Effector CD4-positive, alpha-beta T cell (primary cell): ENCODE results near the gene PXMP2.

Source experiments
- DNase-seq: peaks from one replicate; pipeline ENCODE4 v3.0.0-alpha.2; 2020
- total RNA-seq: gene quantifications from one replicate; lab custom pipeline; 2026; lab: John Stamatoyannopoulos, UW

PXMP2 gene
- total RNA-seq, result 1.5 reads per million

DNA sequence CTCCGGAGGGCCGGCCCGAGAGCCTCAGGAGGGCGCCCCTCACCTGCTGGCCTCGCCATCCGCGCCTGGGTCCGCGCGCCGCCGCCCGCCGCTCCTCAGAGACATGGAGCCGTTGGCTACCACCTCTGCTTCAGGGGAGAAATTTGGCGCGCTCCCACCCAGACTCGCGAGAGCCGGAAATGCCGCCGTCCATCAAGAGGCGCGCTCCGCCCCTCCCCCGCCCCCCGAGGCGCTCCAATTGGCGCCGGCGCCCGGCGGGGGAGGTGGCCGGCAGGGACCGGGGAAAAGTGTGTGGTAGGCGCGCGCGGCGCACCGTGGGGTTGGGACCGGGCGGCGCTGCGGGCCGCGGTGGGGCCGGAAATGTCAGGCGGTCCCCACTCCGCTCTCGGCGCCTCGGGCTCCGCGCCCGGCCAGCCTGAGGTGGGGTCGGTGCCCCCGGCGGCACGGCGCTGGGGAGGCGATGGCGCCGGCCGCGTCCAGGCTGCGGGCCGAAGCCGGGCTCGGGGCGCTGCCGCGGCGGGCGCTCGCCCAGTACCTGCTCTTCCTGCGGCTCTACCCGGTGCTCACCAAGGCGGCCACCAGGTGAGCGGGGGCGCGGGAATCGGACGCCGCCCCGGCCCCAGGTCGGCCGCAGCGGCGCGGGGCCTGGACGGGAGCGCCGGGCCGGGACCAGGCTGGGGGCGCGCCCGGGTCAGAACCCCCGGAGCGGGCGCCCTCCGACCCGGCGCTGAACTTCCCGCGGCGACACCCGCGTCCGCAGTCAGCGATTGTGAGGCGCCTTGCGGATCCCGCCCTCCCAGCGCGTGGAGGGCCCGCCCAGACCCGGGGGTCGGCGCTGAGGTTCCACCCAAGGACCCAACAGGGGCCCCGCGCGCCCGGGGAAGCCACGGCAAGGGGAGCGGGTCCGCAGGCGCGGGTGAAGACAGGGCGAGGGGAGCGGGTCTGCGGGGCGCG is at the start of gene PXMP2, which contains the start of gene POLE:
PXMP2 (plus strand) TSS at position 377 of the 954 bp plus-strand sequence; CDS start at position 461, 84 bp downstream.
POLE (minus strand) TSS at position 132 of the 954 bp plus-strand sequence; CDS start at position 105, 27 bp downstream.
- DNase-seq, result peak; percentile 92

DNA sequence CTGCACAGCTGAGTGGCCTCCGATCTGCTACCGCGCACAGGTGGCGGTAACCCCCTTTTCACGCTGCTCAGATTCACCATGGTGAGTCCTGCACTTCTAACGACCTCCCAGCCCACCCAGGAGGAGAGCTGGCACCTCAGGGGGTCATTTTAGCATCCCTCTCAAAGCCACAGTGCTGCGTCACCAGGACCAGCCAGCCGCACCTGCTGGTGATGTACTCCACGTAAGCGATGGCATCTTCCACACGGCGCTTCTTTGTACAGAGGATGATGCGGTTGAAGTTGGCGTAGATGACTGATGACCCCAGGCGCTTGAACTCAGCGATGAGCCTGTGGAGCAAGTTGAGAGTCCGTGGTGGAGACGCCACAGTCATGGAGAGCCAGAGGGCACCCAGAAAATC is 49.6 kb upstream of the PXMP2 start:
- DNase-seq, result no peak

DNA sequence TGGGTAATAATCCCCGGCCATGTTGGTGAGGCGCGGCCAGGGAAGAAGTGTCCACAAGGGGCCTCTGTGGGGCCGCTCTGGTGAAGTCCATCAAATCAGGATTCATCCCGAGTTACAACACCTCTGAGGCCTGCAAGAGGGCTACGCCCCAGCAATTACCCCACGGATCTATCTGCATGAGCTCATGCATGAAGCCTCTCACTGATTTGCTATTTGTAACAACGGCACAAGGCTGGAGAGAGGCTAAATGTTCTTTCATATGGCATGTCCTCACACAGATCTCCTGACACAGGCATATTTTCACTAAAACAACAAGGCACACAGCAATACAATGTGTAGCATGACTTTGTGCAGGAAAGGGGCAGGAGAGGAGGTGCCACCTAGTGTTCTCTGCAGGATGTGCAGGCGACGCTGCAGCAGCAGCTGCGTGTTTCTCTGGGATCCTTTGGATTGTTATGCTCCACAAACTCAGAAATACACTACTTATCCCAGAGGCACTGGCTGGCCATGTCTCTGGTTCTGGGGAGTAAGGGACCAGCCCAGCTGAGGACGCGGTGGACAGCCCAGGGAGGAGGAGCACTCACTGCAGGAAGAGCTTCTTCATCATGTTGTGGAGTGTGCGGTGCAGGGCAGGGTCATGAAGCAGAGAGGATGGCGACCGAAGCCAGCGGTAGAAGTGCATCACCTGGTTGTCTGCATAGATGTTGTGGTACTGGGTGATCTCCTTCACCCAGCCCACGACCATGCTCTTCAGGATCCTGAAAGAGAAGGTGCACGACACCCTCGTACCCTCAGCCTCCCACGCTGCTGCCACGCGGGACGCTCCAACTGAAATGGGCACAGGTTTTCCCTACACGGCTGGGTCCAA is 48.6 kb upstream of the PXMP2 start:
- DNase-seq, result no peak

DNA sequence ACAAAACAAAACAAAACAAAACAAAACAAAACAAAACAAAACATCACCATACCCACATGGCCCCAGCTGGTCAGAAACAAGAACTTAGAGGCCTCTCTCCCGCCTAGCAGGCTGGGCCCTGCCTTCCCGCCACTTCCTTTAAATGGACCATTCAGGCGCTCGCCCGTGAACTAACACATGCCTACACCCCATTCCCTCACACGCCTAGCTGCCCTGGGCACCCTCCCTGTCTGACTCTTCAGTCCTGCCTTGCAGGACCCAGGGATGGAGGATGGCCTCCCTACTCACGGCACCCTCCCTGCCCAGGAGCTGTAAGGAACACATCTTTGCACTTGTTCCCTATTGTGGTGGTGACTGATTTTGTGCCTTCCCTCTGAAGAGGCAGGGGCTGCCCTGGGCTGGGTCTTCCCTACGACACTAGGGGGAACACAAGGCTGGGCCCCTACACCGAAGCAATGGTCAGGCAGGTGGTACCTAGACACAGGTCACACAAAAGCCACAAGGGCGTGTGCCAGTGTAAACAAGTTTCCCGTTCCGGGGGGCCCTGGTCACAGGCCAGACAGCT is 47.3 kb upstream of the PXMP2 start:
- DNase-seq, result no peak

DNA sequence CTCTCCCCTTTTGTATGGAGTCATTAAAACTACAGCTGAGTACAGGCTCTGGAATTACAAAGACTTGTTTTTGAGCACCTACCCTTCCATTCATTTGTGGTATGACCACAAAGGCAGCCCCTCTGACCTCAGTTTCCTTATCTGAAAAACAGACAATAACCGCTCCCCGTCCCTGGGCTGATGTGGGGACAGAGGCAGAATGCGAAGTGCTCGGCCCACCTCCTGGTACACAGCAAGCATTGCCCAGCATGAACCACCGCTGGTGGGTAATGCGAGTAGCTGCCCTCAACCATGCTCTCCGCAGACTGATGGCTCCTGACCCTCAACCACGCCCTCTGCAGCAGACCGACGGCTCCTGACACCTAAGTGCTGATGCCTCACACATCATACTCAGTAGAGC is 46.5 kb upstream of the PXMP2 start:
- no peak for DNase-seq

DNA sequence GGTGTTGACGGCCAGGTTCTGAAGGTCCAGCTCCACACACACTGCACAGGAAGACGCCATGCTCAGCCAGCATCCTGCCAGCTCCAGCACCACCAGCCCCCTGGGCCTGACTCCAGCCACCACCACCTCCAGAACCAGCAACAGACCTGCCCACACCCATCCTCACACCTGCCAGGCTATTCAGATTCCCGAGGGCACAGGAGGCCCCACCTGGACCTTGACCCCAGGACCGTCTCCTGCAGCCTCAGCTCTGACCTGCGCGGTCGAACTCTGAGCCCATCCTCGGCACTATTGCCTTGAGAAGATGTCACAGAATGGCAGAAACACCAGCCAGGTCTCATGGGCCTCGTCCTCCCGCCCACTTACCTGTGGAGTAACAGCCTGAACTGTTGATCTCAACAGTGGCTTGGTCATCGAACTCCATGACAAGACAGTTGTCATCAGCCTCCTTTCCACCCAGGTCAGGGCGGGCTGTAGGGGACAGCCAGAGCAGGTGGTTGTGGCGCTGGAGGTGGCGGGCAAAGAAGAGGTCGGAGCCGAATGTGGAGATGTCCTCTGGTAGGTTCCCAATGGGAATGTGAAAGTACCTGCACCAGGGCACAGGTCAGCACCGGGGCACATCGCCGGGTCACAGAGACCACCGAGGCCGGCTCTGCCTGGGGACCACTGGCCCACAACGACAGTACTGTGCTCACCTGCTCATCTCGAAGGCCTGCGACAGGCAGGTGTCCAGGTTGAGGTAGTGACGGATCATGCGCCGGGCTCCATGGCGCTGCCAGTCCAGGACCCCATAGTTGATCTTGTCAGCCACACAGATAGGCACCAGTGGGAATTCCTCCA is 45.4 kb upstream of the PXMP2 start:
- no peak for DNase-seq

DNA sequence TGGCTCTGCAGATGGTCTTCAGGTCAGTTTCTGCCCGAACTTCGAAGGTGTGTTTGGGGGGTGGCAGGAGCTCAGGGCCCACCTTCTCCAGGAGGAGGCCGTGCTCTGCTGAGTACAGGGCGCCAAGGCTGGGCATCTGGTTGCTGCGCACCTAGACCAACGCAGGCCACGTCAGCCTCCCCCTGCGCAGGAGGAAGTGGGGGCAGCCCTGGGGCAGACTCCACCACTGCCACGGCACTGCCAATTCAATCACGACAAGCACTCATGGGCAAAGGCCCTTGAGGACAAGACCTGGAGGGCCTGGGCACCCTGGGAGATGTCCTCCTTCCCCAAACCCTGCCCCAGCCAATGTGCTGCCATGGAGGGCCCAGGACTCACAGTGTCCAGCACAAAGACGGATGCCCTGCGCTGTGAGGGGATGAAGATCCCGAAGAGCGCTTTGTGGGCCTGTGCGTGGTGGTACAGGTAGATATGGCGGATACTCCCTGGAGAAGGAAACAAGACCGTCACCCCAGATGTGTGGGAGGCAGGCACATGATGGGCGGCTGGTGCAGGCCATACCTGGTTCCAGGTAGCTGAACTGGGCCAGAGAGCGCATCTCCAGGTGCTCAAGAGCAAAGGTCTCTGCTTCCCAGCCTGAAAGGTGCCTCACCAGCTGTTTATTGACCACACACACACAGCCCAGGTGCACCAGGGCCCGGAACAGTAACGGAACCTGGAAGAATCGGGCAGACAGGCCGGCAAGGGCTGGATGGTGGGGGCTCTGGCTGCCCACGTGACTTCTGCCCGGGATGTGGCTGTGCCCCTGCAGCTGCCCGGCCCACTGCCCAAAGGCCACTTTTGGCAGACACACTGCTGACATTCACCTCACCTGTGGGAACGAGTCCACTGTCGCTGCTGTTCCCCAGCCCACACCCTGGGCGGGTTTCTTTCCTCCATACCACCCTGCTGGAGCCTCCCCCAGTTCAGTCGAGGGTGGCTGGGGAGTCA is 44.2 kb upstream of the PXMP2 start:
- no peak for DNase-seq

DNA sequence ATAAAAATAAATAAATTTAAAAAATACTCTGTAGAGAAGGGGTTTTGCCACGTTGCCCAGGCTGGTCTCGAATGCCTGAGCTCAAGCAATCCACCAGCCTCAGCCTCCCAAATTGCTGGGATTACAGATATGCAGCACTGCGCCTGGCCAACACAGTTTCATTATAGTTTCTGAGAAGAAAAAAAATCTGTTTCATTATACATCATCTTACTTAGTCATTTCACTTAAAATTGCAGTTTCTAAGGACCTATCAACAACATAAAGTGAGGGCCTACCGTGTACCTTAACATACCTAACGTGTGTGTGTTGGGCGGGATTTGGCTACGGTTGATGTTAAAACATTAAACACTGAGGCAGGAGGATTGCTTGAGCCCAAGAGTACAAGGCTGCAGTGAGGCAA is 40.5 kb upstream of the PXMP2 start:
- no peak for DNase-seq

DNA sequence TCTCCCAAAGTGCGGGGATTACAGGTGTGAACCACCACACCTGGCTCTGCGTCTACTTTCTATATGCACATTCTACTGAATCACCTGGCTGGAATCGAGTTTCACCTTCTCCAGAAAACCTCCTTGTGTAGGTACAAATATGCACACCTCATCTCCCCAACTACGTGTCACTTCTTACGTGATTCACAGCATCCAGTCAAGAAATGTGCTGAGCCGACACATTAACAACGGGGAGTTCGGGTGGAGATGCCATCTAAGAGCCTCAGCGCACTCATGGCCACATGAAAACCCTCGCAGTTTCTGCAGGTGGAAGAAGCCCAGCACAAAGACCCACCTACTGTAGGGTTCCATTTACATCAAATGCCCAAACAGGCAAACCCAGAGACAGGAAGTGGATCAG is 39.5 kb upstream of the PXMP2 start:
- no peak for DNase-seq

DNA sequence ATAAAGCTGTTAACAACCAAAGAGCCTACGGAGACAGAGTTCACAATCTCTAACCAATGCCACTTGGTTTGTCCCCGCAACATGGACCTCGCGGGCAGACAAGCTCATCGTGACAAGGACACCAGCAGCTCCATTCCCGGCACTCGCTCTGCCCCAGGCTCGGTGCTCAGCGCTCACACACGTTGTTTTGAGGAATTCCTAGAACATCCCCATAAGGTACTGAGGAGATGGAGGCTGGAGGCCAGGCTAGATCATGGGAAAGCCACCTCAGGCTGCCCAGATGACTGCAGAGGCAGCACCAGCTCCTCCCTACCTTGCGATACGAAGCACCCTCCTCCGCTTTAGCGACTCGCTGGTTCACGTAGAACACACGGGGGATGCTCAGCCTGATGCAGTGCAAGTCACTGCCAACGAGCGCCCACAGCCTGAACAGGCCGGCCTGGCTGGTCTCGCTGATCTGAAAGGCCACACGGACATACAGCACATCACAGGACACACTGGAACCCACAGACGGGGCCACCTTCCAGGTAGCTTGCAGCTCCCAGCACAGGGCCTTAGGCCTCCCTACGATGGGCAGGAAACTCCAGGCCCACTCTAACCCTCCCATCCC is 38.7 kb upstream of the PXMP2 start:
- DNase-seq, result no peak

DNA sequence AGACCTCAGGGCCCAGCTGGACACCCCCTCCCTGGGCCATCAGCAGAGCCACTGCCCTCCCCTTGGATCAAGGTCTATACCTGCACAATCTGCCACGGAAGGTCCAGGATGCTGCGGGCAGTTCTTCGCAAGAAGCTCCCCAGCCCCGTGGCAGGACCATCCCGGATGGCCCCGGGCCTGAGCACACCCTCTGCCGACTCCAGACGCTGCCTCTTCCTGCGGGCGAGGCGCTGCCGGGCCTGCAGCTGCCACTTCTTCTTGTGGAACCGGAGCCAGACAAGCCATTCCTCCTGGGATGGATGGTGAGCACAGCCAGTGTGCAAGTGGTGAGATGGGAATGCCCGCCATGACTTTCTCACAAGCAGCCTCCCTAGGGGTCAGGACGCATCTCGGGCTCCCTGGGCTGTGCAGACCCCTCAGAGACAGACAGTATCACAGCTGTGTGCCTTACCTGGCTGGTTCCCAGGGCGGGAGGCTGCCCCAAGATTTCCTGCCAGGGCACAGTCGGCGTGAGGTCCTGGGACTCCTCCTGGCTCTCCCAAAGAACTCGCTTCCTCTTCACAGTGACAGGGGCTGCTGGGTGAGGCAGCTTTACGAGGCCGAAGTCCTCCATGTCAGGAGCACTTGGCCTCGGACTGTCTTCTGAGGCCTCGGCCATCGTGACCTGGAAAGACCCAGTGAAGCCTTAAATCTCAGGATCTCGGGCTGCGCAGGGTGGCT is 38.0 kb upstream of the PXMP2 start:
- no peak for DNase-seq

DNA sequence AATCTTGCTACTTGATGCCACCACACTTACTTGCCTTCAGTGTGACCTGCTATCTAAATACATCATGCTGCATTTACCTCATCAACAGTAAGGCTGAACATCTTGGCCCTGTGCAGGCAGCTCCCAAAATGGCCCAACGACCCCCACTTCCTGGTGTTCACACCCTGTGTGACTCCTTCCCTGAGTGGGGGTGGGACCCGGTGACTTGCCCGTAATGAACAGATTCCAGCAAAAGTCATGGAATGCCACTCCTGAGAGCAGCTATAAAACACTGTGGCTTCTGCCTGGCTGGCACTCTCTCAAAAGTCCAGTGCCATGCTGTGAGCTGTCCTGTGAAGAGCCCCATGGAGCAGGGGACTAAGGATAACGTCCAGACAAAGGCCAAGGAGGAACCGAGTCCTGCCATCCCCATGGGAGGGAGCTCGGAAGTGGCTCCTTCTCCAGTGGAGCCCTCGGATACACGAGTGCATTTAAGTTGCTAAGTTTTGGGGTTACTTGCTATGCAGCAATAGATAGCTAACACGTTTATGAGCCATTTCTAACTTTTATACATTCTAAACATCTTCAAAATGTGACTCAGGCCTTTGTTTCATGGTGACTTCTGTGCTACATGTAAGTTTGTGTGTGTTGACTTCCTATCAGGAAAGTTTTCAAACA is 35.8 kb upstream of the PXMP2 start:
- no peak for DNase-seq

DNA sequence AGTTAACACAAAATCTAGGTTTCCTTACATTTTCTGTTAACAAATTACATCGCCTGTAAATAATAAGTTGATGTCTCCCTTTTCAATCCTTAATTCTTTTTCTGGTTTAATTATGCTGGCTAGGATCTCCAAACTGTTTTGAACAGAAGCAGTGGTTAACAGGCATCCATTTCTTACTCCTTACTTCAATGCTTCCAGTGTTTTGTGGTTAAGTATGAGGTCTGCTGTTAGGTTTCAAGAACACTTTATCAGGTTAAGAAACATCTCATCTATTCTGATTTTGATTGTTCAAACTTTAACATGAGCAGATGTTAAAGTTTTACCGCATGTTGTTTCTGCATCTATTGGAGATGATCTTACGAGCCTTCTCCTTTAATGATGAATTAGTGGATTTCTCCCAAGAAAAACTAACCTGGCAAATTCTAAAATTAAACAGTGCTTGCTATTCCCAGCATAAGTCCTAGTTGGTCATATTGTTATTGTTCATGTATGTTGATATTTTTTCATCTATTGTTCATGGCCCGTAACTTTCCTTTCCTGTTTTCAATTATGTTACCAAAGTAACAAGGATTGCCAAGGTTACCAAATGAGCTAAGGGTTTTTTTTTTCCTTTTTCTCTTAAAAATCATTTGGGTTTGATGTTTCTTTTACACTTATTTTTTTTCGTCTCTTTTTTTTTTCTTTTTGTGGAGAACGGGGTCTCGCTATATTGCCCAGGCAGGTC is 33.7 kb upstream of the PXMP2 start:
- no peak for DNase-seq

DNA sequence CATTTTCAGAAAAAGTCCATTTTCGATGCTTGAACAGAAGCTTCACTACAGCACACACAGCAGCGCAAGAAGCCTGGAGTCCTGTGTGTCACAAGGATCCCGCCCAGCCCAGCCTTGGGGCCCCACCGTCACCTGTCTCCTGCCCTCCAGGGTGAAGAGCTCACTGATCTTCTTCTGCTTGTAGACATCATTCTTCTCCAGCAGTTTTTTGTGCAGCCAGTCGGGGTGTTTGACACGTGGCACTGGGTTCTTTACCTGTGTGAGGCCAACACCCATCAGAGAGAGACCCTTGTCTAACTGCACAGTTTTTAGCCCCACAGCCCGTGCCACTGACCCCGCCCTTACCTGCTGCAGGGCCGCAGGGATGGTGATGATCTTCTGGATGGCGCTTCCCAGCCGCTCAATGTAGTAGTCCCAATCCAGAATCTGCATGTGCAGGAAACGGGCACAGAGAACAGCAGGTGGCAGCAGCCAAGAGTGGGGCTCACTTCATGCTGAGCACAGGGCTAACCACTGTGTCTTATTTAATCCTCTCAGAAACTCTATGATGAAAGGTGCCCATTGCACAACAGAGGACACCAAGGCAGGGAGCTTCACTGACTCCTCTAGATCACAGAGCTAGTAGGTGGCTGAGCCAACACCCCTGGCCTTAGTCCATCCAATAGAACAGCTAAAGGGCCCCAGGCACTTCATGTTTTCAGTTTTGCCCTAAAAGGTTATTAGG is 30.2 kb upstream of the PXMP2 start:
- no peak for DNase-seq

DNA sequence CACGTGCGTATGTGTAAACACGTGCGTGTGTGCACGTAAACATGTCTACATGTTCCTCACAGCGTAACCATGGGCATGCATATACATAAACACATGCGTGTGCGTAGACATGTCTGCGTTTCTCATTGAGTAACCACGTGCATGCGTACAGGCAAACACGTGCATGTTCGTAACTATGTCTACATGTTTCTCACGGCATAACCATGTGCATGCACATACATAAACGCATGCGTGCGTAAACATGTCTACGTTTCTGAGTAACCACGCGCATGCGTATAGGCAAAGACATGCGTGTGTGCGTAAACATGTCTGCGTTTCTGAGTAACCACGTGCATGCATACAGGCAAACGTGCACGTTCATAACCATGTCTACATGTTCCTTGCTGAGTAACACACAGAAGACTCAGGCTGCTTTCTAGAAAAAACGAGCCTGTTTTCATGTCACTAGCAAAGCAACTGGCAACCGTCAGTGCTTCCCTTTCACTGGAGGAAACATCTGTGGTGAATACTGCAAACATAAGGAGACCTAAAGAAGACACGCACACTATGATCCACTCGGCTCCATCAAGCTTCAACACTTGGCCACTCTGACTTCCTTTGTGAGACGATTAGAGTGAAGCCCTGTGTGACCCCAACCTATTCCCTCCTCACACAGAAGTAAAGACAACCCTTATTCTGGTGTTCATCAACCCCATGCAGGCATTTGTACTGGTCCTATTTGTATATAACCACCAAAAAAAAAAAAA is 29.1 kb upstream of the PXMP2 start:
- no peak for DNase-seq

DNA sequence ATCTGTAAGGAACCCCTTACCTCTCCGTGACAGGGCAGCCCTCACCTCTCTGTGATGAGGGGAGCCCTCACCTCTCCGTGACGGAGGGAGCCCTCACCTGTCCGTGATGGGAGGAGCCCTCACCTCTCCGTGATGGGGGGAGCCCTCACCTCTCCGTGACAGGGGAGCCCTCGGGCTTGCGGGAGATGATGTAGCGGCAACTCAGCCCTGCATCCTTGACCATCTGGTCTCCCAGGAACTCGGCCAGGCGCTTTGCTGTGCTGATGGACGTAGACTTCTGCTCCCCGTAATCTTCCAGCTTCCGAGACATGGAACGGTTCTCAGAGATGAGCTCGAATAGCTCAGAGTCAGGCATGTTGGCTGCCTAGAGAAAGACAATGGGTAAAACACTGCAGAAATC is 28.2 kb upstream of the PXMP2 start:
- no peak for DNase-seq

DNA sequence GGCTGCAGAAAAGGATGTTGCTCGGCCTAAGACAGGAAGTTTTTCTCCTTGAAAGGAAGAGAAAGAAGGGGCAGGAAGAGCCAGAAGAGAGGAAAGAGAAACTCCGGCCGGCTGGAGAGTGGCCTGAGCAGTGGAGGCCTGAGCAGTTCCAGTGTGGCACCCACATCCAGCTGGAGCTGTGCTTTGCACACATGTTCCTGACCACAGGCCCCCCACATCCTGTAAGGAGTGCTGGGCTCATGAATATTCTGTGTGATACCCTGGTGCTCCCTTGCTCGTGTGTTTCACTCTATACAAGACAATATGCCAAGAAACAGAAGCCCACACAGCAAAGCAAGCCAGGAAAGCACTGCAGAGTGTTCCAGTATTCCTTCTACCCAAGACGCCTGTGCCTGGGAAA is 27.3 kb upstream of the PXMP2 start:
- no peak for DNase-seq
